Measurements from ENCODE around the gene FRMD1. TPM values are rescaled to one million over a fixed set of nuclear protein-coding genes. Genes with fewer than 3 reads are reported as not detected.

Gene FRMD1
- total RNA-seq, 1 donor from 2014 or later: not detected

DNA sequence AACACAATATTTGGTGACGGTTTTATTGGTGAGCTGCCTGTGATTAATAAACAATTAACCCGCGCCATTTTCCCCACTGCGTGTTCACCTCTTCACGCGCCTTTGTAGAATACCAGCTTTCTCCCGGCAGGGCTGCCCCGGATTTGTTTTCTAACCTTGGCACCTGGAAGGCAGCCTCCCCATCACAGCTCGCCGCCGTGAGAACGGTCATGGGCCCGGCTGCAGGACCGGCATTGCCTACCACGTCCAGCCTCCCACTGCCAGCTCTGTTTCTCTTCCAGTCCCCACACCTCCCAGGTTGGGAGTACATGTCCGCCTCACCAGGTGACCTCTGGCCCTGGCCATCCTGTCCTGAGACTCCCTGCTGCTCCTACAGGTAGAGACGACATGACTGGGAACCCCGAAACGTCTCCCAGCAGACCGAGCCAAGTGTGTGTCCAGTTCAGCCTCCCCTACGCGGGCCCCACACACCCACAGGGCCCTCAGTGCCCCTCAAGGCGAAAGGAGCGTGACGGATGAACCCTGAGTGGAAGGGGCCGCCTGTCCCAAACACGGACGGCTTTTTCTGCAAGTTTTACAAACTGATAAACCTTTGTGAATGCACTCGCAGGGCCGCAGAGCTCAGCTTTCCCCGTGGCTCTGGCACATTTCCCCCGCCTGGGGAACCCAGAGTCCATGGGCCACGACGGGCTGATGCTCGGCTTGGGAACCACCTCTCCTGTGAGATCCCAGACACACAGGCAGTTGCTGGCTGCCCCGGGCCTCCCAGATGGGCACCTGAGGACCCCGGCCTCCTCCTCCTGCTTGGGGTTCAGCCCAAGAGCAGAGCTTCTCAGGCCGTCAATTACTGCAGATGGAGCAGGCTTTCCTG is 25.7 kb downstream of the FRMD1 start:
- Histone ChIP-seq H3K36me3 (ENCODE audit: insufficient read depth, low read length) (no peaks in the 10 kb centered on the region), H3K4me3 (ENCODE audit: insufficient read depth, low read depth, low read length) (no peak overlapping the region), H3K79me2 (ENCODE audit: insufficient read depth, low read length) (no peaks in the 10 kb centered on the region), H3K9ac (ENCODE audit: low read length) (no peak overlapping the region), H3K27me3 (ENCODE audit: insufficient read depth, low read length) (no peaks in the 10 kb centered on the region), H3K4me2 (ENCODE audit: low read length) (no peak overlapping the region), H3K4me1 (ENCODE audit: insufficient read depth, low read length) (no peaks in the 10 kb centered on the region), H3K9me3 (ENCODE audit: insufficient read depth, low read depth, low read length) (no peaks in the 10 kb centered on the region), H4K20me1 (ENCODE audit: insufficient read depth, low read length) (no peaks in the 10 kb centered on the region), H3K27ac (ENCODE audit: low read depth, low read length) (no peak overlapping the region), H2AFZ (ENCODE audit: low read depth, low read length) (no peak overlapping the region)
- Mint-ChIP-seq H3K27ac (ENCODE audit: unreplicated experiment) (peak overlapping the region; percentile 80), H3K4me1 (ENCODE audit: low read depth, unreplicated experiment) (no peaks in the 10 kb centered on the region), H3K36me3 (ENCODE audit: low read depth, unreplicated experiment) (no peaks in the 10 kb centered on the region), H3K9me3 (ENCODE audit: unreplicated experiment) (no peaks in the 10 kb centered on the region), H3K27me3 (ENCODE audit: low read depth, unreplicated experiment) (peaks cover 38% of the 10 kb centered on the region), H3K4me3 (ENCODE audit: unreplicated experiment) (no peak overlapping the region)
- DNase-seq (ENCODE audit: low read depth): no peak
- no peak for FAIRE-seq
- TF ChIP-seq, protein P1, sequence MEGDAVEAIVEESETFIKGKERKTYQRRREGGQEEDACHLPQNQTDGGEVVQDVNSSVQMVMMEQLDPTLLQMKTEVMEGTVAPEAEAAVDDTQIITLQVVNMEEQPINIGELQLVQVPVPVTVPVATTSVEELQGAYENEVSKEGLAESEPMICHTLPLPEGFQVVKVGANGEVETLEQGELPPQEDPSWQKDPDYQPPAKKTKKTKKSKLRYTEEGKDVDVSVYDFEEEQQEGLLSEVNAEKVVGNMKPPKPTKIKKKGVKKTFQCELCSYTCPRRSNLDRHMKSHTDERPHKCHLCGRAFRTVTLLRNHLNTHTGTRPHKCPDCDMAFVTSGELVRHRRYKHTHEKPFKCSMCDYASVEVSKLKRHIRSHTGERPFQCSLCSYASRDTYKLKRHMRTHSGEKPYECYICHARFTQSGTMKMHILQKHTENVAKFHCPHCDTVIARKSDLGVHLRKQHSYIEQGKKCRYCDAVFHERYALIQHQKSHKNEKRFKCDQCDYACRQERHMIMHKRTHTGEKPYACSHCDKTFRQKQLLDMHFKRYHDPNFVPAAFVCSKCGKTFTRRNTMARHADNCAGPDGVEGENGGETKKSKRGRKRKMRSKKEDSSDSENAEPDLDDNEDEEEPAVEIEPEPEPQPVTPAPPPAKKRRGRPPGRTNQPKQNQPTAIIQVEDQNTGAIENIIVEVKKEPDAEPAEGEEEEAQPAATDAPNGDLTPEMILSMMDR (IDR thresholded peaks at IDR 0.05; ENCODE audit: insufficient read depth, low read depth, low read length): no peak
- TF ChIP-seq EZH2 (IDR thresholded peaks at IDR 0.05; ENCODE audit: insufficient read depth, low read length): no peak

DNA sequence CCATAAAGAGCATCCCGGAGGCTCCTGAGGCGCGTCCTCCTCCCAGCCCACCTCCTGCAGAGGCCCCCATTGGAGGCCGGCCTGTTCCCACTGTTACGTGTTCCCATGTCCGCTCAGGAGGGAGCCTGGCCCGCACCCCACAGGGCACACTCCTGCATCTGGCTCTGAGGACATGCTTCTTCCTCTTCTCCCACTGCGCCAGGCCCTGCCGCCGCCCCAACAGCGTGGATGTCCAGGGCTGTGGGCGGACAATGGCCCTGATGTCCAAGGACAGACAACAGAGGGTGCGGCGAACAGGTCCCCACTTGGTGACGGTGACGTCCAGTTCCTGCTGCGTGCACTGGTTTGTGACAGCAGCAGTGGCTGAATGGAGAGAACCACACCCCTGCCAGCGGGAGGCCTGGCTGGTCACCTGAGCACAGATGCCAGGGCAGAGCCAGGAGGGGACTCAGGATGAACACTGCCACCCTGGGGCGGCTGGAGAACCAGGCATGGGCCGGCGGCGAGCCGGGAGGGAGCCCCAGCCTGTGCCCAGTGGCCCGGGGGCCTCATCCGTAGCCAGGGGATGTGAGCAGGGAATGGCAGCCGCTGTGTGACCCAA is 26.6 kb downstream of the FRMD1 start:
- FAIRE-seq: no peak
- H3K4me1 Mint-ChIP-seq (ENCODE audit: low read depth, unreplicated experiment): no peaks in the 10 kb centered on the region
- H3K9ac ChIP-seq (ENCODE audit: low read length): no peak overlapping the region
- no peak overlapping the region for H3K27ac ChIP-seq (ENCODE audit: low read depth, low read length)
- H3K4me3 ChIP-seq (ENCODE audit: insufficient read depth, low read depth, low read length): no peak overlapping the region
- H4K20me1 ChIP-seq (ENCODE audit: insufficient read depth, low read length): no peaks in the 10 kb centered on the region
- H2AFZ ChIP-seq (ENCODE audit: low read depth, low read length): no peak overlapping the region
- no peaks in the 10 kb centered on the region for H3K27me3 ChIP-seq (ENCODE audit: insufficient read depth, low read length)
- no peak for DNase-seq (ENCODE audit: low read depth)
- no peak overlapping the region for H3K4me3 Mint-ChIP-seq (ENCODE audit: unreplicated experiment)
- no peaks in the 10 kb centered on the region for H3K9me3 Mint-ChIP-seq (ENCODE audit: unreplicated experiment)
- peaks cover 34% of the 10 kb centered on the region for H3K27me3 Mint-ChIP-seq (ENCODE audit: low read depth, unreplicated experiment)
- H3K9me3 ChIP-seq (ENCODE audit: insufficient read depth, low read depth, low read length): no peaks in the 10 kb centered on the region
- H3K4me1 ChIP-seq (ENCODE audit: insufficient read depth, low read length): no peaks in the 10 kb centered on the region
- no peak overlapping the region for H3K4me2 ChIP-seq (ENCODE audit: low read length)
- TF ChIP-seq, protein P1 (IDR thresholded peaks at IDR 0.05; ENCODE audit: insufficient read depth, low read depth, low read length): no peak
- no peak for TF ChIP-seq EZH2 (IDR thresholded peaks at IDR 0.05; ENCODE audit: insufficient read depth, low read length)
- H3K36me3 ChIP-seq (ENCODE audit: insufficient read depth, low read length): no peaks in the 10 kb centered on the region
- no peaks in the 10 kb centered on the region for H3K79me2 ChIP-seq (ENCODE audit: insufficient read depth, low read length)
- no peak overlapping the region for H3K27ac Mint-ChIP-seq (ENCODE audit: unreplicated experiment)
- H3K36me3 Mint-ChIP-seq (ENCODE audit: low read depth, unreplicated experiment): no peaks in the 10 kb centered on the region

DNA sequence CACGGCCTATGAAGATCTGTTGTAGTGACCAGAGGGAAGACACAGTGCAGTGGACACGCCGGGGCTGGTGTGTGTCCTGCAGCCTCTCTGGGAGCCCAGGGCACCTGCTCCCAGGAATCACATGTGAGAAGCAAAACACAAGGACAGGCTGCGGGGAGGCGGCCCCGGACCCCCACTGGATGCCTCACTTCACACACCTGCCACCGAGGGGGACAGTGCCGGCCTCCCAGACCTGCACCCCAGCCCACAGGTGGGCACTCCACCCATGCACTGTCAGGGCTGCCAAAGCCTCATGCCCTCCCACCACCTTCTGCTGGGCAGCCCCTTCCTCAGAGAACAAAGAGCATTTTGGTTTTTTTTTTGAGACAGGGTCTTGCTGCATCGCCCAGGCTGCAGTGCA is 27.4 kb downstream of the FRMD1 start:
- no peak overlapping the region for H3K9ac ChIP-seq (ENCODE audit: low read length)
- H3K4me3 Mint-ChIP-seq (ENCODE audit: unreplicated experiment): no peak overlapping the region
- DNase-seq (ENCODE audit: low read depth): no peak
- no peak overlapping the region for H3K27ac Mint-ChIP-seq (ENCODE audit: unreplicated experiment)
- no peak overlapping the region for H2AFZ ChIP-seq (ENCODE audit: low read depth, low read length)
- no peak overlapping the region for H3K4me2 ChIP-seq (ENCODE audit: low read length)
- no peaks in the 10 kb centered on the region for H3K36me3 ChIP-seq (ENCODE audit: insufficient read depth, low read length)
- H4K20me1 ChIP-seq (ENCODE audit: insufficient read depth, low read length): no peaks in the 10 kb centered on the region
- H3K27me3 ChIP-seq (ENCODE audit: insufficient read depth, low read length): no peaks in the 10 kb centered on the region
- H3K36me3 Mint-ChIP-seq (ENCODE audit: low read depth, unreplicated experiment): no peaks in the 10 kb centered on the region
- no peak overlapping the region for H3K4me3 ChIP-seq (ENCODE audit: insufficient read depth, low read depth, low read length)
- H3K4me1 Mint-ChIP-seq (ENCODE audit: low read depth, unreplicated experiment): no peaks in the 10 kb centered on the region
- H3K9me3 ChIP-seq (ENCODE audit: insufficient read depth, low read depth, low read length): no peaks in the 10 kb centered on the region
- H3K4me1 ChIP-seq (ENCODE audit: insufficient read depth, low read length): no peaks in the 10 kb centered on the region
- H3K79me2 ChIP-seq (ENCODE audit: insufficient read depth, low read length): no peaks in the 10 kb centered on the region
- no peak overlapping the region for H3K27ac ChIP-seq (ENCODE audit: low read depth, low read length)
- no peak for FAIRE-seq
- peaks cover 29% of the 10 kb centered on the region for H3K27me3 Mint-ChIP-seq (ENCODE audit: low read depth, unreplicated experiment)
- no peak for TF ChIP-seq EZH2 (IDR thresholded peaks at IDR 0.05; ENCODE audit: insufficient read depth, low read length)
- TF ChIP-seq, protein P1 (IDR thresholded peaks at IDR 0.05; ENCODE audit: insufficient read depth, low read depth, low read length): no peak
- H3K9me3 Mint-ChIP-seq (ENCODE audit: unreplicated experiment): no peaks in the 10 kb centered on the region

Measured in astrocyte (in vitro differentiated cells and primary cell).